IMR-90 (cell line): ENCODE results near the gene MAP2. TPM values are rescaled to one million over a fixed set of nuclear protein-coding genes. Genes with fewer than 3 reads are reported as not detected.
A peak's percentile ranks its signal among the peaks of the same experiment; 100 is the strongest.

Source experiments
- ATAC-seq: fragments of 200-7000 bp; cut with Tn5 transposase; 2 replicates; pipeline ENCODE4 v1.9.1; 2020; ENCODE audit warnings: low read depth, mild to moderate bottlenecking, moderate library complexity
- Bru-seq: library from RNA; stranded (reverse); fragments of 400-500 nt; gene quantifications from one replicate; lab custom pipeline; 2021; lab: Mats Ljungman, UMichigan
- BruChase-seq, 2 experiments: library from RNA; stranded (reverse); fragments of 400-500 nt; gene quantifications; one replicate each; lab custom pipeline; 2021; lab: Mats Ljungman, UMichigan
- BruUV-seq: library from RNA; stranded (reverse); fragments of 400-500 nt; replicated peaks from 2 replicates; lab custom pipeline; 2021; lab: Mats Ljungman, UMichigan
- CTCF ChIA-PET: fragments of 300-600 bp; formaldehyde crosslinking; extraction: SDS; loops from one replicate; lab custom pipeline; 2021; ENCODE audit warnings: antibody characterized with exemption; lab: Yijun Ruan, JAX
- POLR2A ChIA-PET: fragments of 300-600 bp; sonication (Branson Sonifier 250); formaldehyde crosslinking; loops from one replicate; lab custom pipeline; 2022; ENCODE audit warnings: antibody characterized with exemption; ENCODE audit not compliant: unreplicated experiment; lab: Charles Lee
- DNase-seq: peaks from one replicate; pipeline ENCODE4 v3.0.0; 2013
- H2AFZ ChIP-seq: replicated peaks from 2 replicates; pipeline ENCODE3; 2013; ENCODE audit warnings: low read length, mild to moderate bottlenecking; ENCODE audit not compliant: poor library complexity
- H2AK5ac ChIP-seq: 2 replicates; pipeline ENCODE4 v1.6.1; 2013; ENCODE audit warnings: low read depth, low read length, inconsistent platforms
- H2AK9ac ChIP-seq: replicated peaks from 2 replicates; pipeline ENCODE3; 2013; ENCODE audit warnings: mild to moderate bottlenecking, low read depth, low read length, moderate library complexity; ENCODE audit not compliant: poor library complexity
- H2BK120ac ChIP-seq: 2 replicates; pipeline ENCODE4 v1.6.1; 2013; ENCODE audit warnings: low read depth, low read length, inconsistent platforms
- H2BK15ac ChIP-seq: 3 replicates; pipeline ENCODE4 v1.6.1; 2013; ENCODE audit warnings: low read depth, low read length, inconsistent platforms
- H2BK20ac ChIP-seq: 2 replicates; pipeline ENCODE4 v1.6.1; 2013; ENCODE audit warnings: low read depth, mild to moderate bottlenecking, inconsistent platforms, low read length, moderate library complexity
- H2BK5ac ChIP-seq: 2 replicates; pipeline ENCODE4 v1.6.1; 2013; ENCODE audit warnings: mild to moderate bottlenecking, low read depth, low read length, inconsistent platforms; ENCODE audit not compliant: poor library complexity, severe bottlenecking
- H3K14ac ChIP-seq: replicated peaks from 2 replicates; pipeline ENCODE4 v1.6.1; 2013; ENCODE audit warnings: low read depth, low read length, inconsistent platforms
- H3K18ac ChIP-seq: 2 replicates; pipeline ENCODE4 v1.6.1; 2013; ENCODE audit warnings: low read depth, low read length, control low read depth
- H3K23ac ChIP-seq: 2 replicates; pipeline ENCODE4 v1.6.1; 2013; ENCODE audit warnings: low read depth, low read length, inconsistent platforms
- H3K27ac ChIP-seq: 2 replicates; pipeline ENCODE4 v1.5.1; 2013; ENCODE audit warnings: mild to moderate bottlenecking, control low read depth, low read length; ENCODE audit not compliant: insufficient read depth
- H3K27me3 ChIP-seq: 2 replicates; pipeline ENCODE4 v1.6.1; 2013; ENCODE audit warnings: low read length; ENCODE audit not compliant: control insufficient read depth, insufficient read depth
- H3K36me3 ChIP-seq: 2 replicates; pipeline ENCODE4 v1.6.1; 2013; ENCODE audit warnings: low read length, mixed read lengths; ENCODE audit not compliant: control insufficient read depth, insufficient read depth
- H3K4ac ChIP-seq: 2 replicates; pipeline ENCODE4 v1.6.1; 2013; ENCODE audit warnings: low read depth, low read length, inconsistent platforms
- H3K4me1 ChIP-seq: 2 replicates; pipeline ENCODE4 v1.6.1; 2013; ENCODE audit warnings: low read length, mixed read lengths; ENCODE audit not compliant: control insufficient read depth, insufficient read depth
- H3K4me2 ChIP-seq: 2 replicates; pipeline ENCODE4 v1.6.1; 2013; ENCODE audit warnings: low read depth, mild to moderate bottlenecking, control low read depth, low read length, moderate library complexity
- H3K4me3 ChIP-seq: 2 replicates; pipeline ENCODE4 v1.5.1; 2013; ENCODE audit warnings: low read depth, mild to moderate bottlenecking, control low read depth, low read length, moderate library complexity; ENCODE audit not compliant: insufficient read depth
- H3K56ac ChIP-seq: 2 replicates; pipeline ENCODE4 v1.6.1; 2013; ENCODE audit warnings: low read length, inconsistent platforms; ENCODE audit not compliant: insufficient read depth; ENCODE audit errors: extremely low read depth
- H3K79me1 ChIP-seq, 2 experiments: 2 replicates each; pipeline ENCODE4 v1.6.1; 2013; ENCODE audit warnings: low read length in 2 of 2, inconsistent platforms in 1 of 2, low read depth in 1 of 2
- H3K9ac ChIP-seq: 2 replicates; pipeline ENCODE4 v1.6.1; 2013; ENCODE audit warnings: low read depth, low read length, control low read depth
- H3K9me1 ChIP-seq: 2 replicates; pipeline ENCODE4 v1.6.1; 2013; ENCODE audit warnings: low read length, inconsistent platforms; ENCODE audit not compliant: insufficient read depth
- H3K9me3 ChIP-seq: 2 replicates; pipeline ENCODE4 v1.6.1; 2013; ENCODE audit warnings: low read length; ENCODE audit not compliant: control insufficient read depth, insufficient read depth
- H4K20me1 ChIP-seq: 2 replicates; pipeline ENCODE4 v1.6.1; 2013; ENCODE audit warnings: low read length, inconsistent platforms; ENCODE audit not compliant: insufficient read depth
- H4K5ac ChIP-seq: 2 replicates; pipeline ENCODE4 v1.6.1; 2013; ENCODE audit warnings: mild to moderate bottlenecking, low read depth, low read length, control low read depth
- H4K8ac ChIP-seq, 2 experiments: 2 replicates each; pipeline ENCODE4 v1.6.1; 2013; ENCODE audit warnings: low read depth in 2 of 2, low read length in 2 of 2, control low read depth in 1 of 2, inconsistent platforms in 1 of 2
- H4K91ac ChIP-seq: 2 replicates; pipeline ENCODE4 v1.6.1; 2013; ENCODE audit warnings: low read depth, low read length, inconsistent platforms; ENCODE audit not compliant: insufficient read depth
- CHD1 ChIP-seq: IDR thresholded peaks from 2 replicates; pipeline ENCODE4 v1.6.1; 2012; ENCODE audit warnings: low read depth, low read length, improper control_type of control experiment
- CTCF ChIP-seq: conservative IDR thresholded peaks from 2 replicates; pipeline ENCODE4 v1.5.1; 2012; ENCODE audit warnings: mild to moderate bottlenecking, low read depth, low read length, improper control_type of control experiment
- MAFK ChIP-seq: IDR thresholded peaks from 2 replicates; pipeline ENCODE4 v1.6.1; 2012; ENCODE audit warnings: low read depth, low read length, improper control_type of control experiment
- MAZ ChIP-seq: IDR thresholded peaks from 2 replicates; pipeline ENCODE4 v1.6.1; 2012; ENCODE audit warnings: low read depth, mild to moderate bottlenecking, low read length, improper control_type of control experiment, moderate library complexity, borderline replicate concordance
- MXI1 ChIP-seq: IDR thresholded peaks from 2 replicates; pipeline ENCODE4 v1.6.1; 2012; ENCODE audit warnings: low read depth, mild to moderate bottlenecking, low read length, moderate library complexity, borderline replicate concordance
- NFE2L2 ChIP-seq: fragments of 150-350 bp; IDR thresholded peaks from 2 replicates; pipeline ENCODE4 v1.6.1; 2016; ENCODE audit warnings: low read depth, mild to moderate bottlenecking, low read length
- POLR2A ChIP-seq: IDR thresholded peaks from 2 replicates; pipeline ENCODE4 v1.6.1; 2012; ENCODE audit warnings: mild to moderate bottlenecking, low read depth, low read length
- RAD21 ChIP-seq: IDR thresholded peaks from 2 replicates; pipeline ENCODE4 v1.6.1; 2012; ENCODE audit warnings: low read length, improper control_type of control experiment
- RCOR1 ChIP-seq: IDR thresholded peaks from 2 replicates; pipeline ENCODE4 v1.6.1; 2012; ENCODE audit warnings: mild to moderate bottlenecking, low read length, improper control_type of control experiment; ENCODE audit not compliant: insufficient replicate concordance
- RFX5 ChIP-seq: IDR thresholded peaks from 2 replicates; pipeline ENCODE4 v1.8.0; 2012; ENCODE audit warnings: low read depth, mild to moderate bottlenecking, low read length, moderate library complexity
- SMC3 ChIP-seq: fragments of 150-350 bp; IDR thresholded peaks from 2 replicates; pipeline ENCODE4 v1.6.1; 2016; ENCODE audit warnings: low read depth, mild to moderate bottlenecking, antibody characterized with exemption, low read length, moderate library complexity
- USF2 ChIP-seq: fragments of 150-350 bp; IDR thresholded peaks from 2 replicates; pipeline ENCODE4 v1.6.1; 2017; ENCODE audit warnings: mild to moderate bottlenecking, antibody characterized with exemption, low read length, low read depth
- WGBS, 2 experiments: methylation state at CpG; one replicate each; pipeline versions ENCODE4 v1.1.5 to v1.1.7; 2013; ENCODE audit warnings: missing lambda C conversion rate in 2 of 2; ENCODE audit not compliant: insufficient read length in 1 of 2; ENCODE audit errors: extremely low coverage in 2 of 2; 5-methylcytosine and 5-hydroxymethylcytosine counted together
- dilution Hi-C: fragments of 300-500 bp; cut with HindIII; formaldehyde crosslinking; loops from one replicate; pipeline ENCODE4 v1.14.3; 2018; ENCODE audit warnings: low sequenced_read_pairs; ENCODE audit not compliant: unreplicated experiment
- in situ Hi-C: fragments of 300-500 bp; cut with MboI; formaldehyde crosslinking; loops from 3 replicates; pipeline ENCODE4 v1.14.3; 2019; ENCODE audit warnings: low sequenced_read_pairs, inconsistent platforms, mixed read lengths
- intact Hi-C: fragments of 100-400 bp; cut with micrococcal nuclease; formaldehyde crosslinking; loops from 2 replicates; pipeline ENCODE4 v1.10.0; 2022
- long read RNA-seq: library from polyadenylated mRNA; unstranded; transcript quantifications from one replicate; pipeline ENCODE4 v2.0.0, GENCODE V29; 2021; ENCODE audit not compliant: unreplicated experiment
- polyA plus RNA-seq, 3 experiments: library from polyadenylated mRNA; depleted of rRNA; stranded (reverse); fragments of >200 nt; gene quantifications; 2 replicates each; pipeline ENCODE4 v1.2.3, GENCODE V29; 2012; ENCODE audit warnings: low replicate concordance in 1 of 3
- total RNA-seq: library from RNA; depleted of rRNA; stranded (reverse); fragments of >200 nt; gene quantifications from 2 replicates; pipeline ENCODE4 v1.2.3, GENCODE V29; 2012; rRNA removed
- TF ChIP-seq, protein P1 (sequence below): fragments of 150-350 bp; IDR thresholded peaks from 2 replicates; pipeline ENCODE4 v1.6.1; 2016; ENCODE audit warnings: low read depth, mild to moderate bottlenecking, low read length, moderate library complexity, borderline replicate concordance

MAP2 gene
- total RNA-seq (0.28 and 0.36 TPM in 2 replicates), polyA plus RNA-seq (2012; rRNA removed) (0.26 and 0.29 TPM in 2 replicates), Bru-seq, nascent RNA (percentile 16 among the genes with signal in this experiment), BruChase-seq, experiment 1, labeled RNA remaining after a 6-hour chase (percentile 15 among the genes with signal in this experiment), BruChase-seq, experiment 2, labeled RNA remaining after a 2-hour chase (percentile 13 among the genes with signal in this experiment)
- 0.04 and 0.26 TPM in 2 replicates for polyA plus RNA-seq (2012; cell fraction: cytosol; rRNA removed)
- polyA plus RNA-seq (2012; cell fraction: nucleus; rRNA removed; ENCODE audit: low replicate concordance), result 0.26 and 0.42 TPM in 2 replicates
- long read RNA-seq, result 0 reads

DNA sequence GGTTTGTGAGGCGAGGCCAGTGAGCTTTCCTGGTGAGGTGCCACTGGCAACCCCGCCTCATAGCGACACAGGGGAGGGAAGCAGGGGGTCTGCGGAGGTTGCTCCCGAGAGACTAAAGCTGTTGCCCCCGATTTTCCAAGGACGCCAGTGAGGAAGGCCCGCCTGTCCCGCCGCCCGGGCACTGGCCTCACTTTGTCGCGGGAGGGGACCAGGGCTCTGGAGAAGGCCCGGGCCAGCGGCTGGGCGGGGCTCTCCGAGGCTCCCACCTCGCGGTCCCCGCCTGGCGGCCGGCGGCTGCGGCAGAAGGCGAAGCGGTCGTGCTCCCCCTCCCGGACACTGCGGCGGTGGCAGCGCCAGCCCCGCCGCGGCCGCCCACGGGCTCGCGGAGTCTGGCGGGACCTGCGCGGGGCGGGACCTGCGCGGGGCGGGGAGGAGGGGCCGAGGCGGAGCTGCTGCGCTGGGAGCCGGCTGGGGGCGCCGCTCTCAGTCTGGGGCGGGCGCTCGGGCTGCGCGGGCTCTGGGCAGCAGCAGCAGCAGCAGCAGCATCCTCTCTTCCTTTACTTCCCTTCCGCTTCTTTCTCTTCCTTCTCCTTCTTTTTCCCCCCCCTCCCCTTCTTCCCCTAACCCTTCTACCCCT lies at the start of gene MAP2:
Gene MAP2, plus strand, starts transcription at position 486 of the 637 bp plus-strand sequence. CDS start 229,124 bp downstream, outside the sequence.
- Histone ChIP-seq H2BK20ac (no peak within 1 kb of the TSS), H2AK9ac (no peak within 1 kb of the TSS), H3K56ac (no peak within 1 kb of the TSS), H3K4me2 (peak within 1 kb of the TSS; percentile 99), H3K14ac (no peak within 1 kb of the TSS), H2BK5ac (no peak within 1 kb of the TSS), H3K36me3 (no peaks in the 10 kb centered on the region), H2AK5ac (no peak within 1 kb of the TSS), H3K23ac (no peak within 1 kb of the TSS; the same call in 1 of the 2 replicates), H4K8ac (no peak within 1 kb of the TSS), H4K20me1 (no peaks in the 10 kb centered on the region), H3K9me1 (no peaks in the 10 kb centered on the region), H3K4ac (no peak within 1 kb of the TSS), H4K91ac (no peak within 1 kb of the TSS), H3K79me1 (no peaks in the 10 kb centered on the region), H3K18ac (no peak within 1 kb of the TSS), H3K4me3 (peak within 1 kb of the TSS; percentile 43), H3K27me3 (no peaks in the 10 kb centered on the region), H2AFZ (peak within 1 kb of the TSS; percentile 86), H3K9ac (no peak within 1 kb of the TSS), H4K5ac (no peak within 1 kb of the TSS), H3K9me3 (no peaks in the 10 kb centered on the region), H3K4me1 (peaks cover 3% of the 10 kb centered on the region; the same call in 1 of the 2 replicates), H2BK15ac (no peak within 1 kb of the TSS), H2BK120ac (no peak within 1 kb of the TSS), H3K27ac (no peak within 1 kb of the TSS)
- BruUV-seq, result no TSS peak
- intact Hi-C loops (loop anchor here (1.0 to 2.0 kb wide), 4 partner anchors 89 to 1028 kb away; no protein-coding TSS in a partner anchor), dilution Hi-C loops (no loop called here), in situ Hi-C loops (no loop called here)
- 6% methylated on average over 15 of the region's 57 CpGs; no CpG with 5 or more reads in 1 of the 2 experiments for WGBS, 2 experiments
- DNase-seq, result peak; percentile 60
- TF ChIP-seq, protein P1, sequence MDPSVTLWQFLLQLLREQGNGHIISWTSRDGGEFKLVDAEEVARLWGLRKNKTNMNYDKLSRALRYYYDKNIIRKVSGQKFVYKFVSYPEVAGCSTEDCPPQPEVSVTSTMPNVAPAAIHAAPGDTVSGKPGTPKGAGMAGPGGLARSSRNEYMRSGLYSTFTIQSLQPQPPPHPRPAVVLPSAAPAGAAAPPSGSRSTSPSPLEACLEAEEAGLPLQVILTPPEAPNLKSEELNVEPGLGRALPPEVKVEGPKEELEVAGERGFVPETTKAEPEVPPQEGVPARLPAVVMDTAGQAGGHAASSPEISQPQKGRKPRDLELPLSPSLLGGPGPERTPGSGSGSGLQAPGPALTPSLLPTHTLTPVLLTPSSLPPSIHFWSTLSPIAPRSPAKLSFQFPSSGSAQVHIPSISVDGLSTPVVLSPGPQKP, result no peak
- TF ChIP-seq RAD21 (peak; percentile 58), MAFK (no peak), NFE2L2 (no peak), USF2 (no peak), CTCF (peak; percentile 99), MAZ (peak; percentile 62; the same call in 1 of the 2 replicates), SMC3 (peak; percentile 72), CHD1 (no peak), POLR2A (no peak), RCOR1 (no peak), MXI1 (no peak), RFX5 (no peak)
- ATAC-seq, result peak; percentile 99
- ChIA-PET CTCF (interaction anchor here (0.5 to 2.6 kb wide), 21 partner anchors 10 to 1033 kb away, joined by 3 to 18 read pairs (median 4); no protein-coding TSS in a partner anchor), POLR2A (no interaction called here)
